GM04504 (cell line): ENCODE data around the gene VANGL1.
"Not testable (repeated sequence)": the region's sequence is repeated elsewhere in the genome, so short reads cannot be mapped to it uniquely, and the experiment has no call there.

Experiments used
- DNase-seq: peaks from one replicate; pipeline ENCODE4 v3.0.0-alpha.2; 2012; ENCODE audit warnings: low read depth

VANGL1 gene

DNA sequence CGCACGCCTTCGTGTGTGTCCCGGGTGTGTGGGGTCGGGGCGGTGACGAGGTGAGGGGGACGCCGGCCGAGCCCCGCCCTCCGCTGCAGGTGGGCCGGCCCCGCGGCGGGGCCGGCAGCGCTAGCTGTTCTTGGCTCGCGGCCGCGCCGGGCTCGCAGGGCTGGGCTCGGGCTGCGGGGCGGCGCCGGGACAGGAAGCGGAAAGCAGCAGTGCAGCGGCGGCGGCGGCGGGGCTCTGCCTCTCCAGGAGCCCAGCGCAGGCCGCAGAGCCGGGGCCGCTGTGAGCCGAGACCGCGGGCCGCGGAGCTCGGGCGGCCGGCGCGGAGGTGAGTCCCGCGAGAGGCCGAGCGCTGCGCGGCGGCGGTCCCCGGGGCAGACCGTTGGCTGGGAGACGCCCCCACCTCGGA is at the start of gene VANGL1:
Gene VANGL1 (plus strand): TSS at position 209 of the 406 bp plus-strand sequence. CDS start 9,444 bp downstream, outside the sequence.
- peak; percentile 35 for DNase-seq

DNA sequence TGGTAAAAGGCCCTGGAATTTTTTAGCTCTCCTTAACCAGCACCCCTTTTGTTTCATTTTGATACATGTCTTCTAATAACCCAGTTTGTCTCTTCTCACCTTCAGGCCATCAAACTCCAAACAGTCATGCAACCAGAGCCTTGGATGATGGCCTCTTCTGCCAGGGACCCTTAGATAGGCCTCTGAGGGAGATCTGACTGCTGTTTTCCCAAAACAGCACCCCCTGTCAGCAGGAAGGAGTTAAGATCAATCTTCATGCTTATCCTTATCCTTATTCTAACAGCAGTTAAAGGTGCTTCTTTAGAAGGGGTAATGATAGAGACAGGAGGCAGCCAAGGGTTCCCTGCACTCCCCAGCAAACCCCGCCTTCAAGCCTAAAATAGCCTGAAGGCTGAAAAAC is 49.5 kb upstream of the VANGL1 start:
- no peak for DNase-seq

DNA sequence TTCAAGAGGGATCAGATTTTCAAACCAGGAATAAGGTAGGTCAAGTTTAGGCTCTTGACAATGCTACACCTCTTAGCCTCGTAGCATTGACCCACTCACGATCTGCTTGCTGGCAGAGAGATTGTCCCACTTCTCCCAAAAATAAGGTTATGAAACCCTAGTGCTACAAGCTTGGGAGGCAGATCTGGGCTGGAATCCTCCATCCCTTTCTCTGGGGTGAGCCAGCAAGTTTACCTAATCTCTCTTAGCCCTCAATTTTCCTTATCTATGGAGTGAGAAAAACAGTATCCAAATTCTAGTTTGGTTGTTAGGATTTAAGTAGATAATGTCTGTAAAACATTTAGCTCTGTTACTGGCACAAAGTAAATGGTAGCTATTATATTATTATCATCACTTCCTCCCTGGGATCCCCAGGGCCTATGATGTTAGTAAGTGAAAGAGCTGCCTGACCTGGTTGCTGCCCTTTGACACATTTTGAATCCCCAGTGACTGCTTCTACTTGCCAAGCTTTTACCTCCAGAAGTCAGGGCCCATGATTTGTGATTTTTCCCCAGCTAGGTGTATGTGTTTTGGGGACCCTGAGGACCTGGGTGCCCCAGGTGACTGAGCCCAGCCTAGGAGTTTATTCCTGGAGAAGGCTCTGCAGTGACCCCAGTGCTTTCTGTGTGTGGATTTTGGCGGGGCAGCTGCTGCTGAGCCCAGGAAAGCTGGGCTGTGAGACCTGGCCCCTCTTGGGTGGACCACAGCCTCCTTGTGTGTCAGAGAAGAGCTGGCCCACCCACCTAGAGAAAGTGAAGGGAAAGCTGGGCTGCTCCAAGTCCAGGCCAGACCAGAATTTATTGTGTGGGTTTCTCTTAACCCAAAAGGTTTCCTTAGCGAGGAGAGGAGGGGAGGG is 48.2 kb upstream of the VANGL1 start:
- DNase-seq = no peak

DNA sequence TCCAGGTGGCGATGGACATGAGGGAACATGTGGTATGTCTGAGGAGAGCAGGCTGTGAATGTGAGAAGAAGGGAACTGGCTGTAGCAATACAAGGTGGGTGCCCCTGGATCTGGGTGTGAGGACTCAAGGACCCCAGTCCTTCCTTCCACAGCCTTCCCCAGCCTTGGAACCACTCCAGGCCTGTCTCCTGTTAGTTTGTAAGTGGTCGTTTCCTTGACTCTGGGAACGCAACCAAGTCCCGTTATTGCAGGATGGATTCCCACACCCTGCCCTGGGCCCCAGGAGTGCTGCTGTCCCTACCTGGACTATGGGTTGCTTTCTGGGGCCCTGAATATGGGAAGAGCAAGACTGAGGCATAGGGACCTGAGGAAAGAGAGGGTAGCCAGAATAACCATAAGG is 47.2 kb upstream of the VANGL1 start:
- no peak for DNase-seq

DNA sequence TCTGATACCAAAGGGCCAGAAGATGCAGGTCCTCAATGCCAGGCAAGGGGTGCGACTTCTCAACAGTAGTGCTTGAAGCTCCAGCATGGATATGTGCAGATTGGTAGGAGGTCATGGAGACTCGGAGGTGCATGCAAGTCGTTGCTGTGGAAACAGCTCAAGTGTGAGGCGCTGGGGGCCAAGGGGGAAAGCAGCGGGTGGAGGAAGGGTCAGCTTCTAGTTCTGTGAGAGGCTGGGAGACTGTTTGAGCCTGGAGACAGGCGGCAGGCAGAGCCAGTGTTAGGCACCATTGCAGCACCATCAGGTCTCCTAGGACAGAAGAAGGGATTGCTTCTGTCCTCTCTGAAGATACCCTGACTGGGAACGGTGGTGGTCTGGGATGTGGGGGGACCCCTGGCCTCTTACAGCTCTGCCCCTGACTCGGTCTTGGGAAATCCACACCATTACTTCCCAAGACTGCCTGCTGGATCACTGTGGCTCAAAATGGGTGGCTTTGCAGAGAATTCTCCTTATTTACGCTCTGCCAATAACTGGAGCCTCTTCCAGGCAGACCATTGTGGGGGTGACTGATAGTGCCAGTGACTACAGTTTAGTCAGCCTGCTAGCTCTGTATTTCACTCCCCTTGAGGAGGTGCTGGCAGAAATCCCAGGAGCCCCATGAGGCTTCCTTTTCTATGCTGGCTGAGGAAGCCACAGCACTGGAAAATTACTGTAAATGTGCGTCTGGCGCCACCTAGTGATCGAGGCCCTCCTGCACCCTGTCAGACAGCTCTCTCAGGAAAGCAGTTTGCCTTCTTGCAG is 46.3 kb upstream of the VANGL1 start:
- DNase-seq = peak; percentile 93

GRCh38 chr1:115596080-115596780 is 45.5 kb upstream of the VANGL1 start:
- no peak for DNase-seq

- no peak for DNase-seq
Measured at GRCh38 chr1:115604508-115604907, 37.3 kb upstream of the VANGL1 start.

- DNase-seq = no peak
Measured at GRCh38 chr1:115606305-115606704, 35.5 kb upstream of the VANGL1 start.

- no peak for DNase-seq
Measured at GRCh38 chr1:115609021-115609420, 32.7 kb upstream of the VANGL1 start.

DNA sequence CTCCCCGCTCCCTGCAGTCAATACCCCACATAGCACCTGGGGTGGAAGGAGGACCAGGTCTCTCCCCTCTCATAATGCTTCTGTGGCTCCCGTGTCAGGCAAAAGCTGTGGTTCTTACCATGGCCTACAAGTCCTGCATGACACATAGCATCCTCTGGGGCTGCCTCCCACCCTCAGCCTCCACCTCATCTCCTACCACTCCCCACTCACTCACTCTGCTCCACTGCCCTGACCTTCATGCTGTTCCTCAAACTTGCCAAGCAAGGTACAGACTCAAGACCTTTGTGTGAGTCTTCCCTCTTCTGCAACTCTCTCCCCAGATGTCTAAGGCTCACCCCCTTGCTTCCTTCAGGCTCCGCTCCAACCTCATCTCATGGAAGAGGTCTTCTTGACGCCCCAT is 28.0 kb upstream of the VANGL1 start:
- DNase-seq = no peak

DNA sequence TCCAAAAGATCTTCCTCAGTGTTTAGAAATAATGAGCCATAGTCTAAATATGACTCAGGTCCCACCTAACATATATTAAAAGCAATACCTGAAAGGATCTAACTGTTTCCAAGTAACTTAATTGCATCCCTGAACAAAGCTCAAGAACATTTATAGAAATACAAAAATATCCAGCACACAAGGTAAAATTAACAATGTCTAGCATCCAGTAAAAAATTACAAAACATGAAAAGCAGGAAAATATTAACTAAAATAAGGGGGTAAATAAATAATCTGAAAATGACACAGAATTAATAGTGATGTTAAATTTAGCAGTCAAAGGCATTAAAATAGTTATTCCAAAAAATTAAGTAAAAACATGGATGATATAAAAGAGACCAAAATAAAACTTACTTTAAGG is 21.3 kb upstream of the VANGL1 start:
- no peak for DNase-seq

DNA sequence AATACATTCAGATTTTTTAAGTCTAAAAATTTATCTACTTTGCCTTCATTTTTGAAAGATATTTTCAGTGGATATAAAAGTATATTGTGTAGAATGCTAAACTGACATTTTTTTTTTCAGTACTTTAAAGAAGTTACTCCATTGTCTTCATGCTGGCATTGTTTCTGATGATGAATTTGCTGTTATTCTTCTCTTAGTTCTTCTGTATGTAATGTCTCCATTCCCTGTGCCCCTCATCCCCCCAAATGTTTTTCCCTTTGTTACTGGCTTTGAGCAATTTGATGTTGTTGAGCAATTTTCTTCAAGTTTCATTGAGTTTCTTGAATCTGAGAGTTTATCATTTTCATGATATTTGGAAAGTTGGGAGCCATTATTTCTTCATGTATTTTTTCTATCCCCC is 20.8 kb upstream of the VANGL1 start:
- no peak for DNase-seq

- DNase-seq = no peak
Measured at GRCh38 chr1:115624859-115625258, 16.9 kb upstream of the VANGL1 start.

GRCh38 chr1:115630342-115630741 is 11.4 kb upstream of the VANGL1 start:
- DNase-seq = no peak

- no peak for DNase-seq
Measured at GRCh38 chr1:115632251-115633026, 9.3 kb upstream of the VANGL1 start.

- DNase-seq = not testable (repeated sequence)
Measured at GRCh38 chr1:115633606-115634005, 8.2 kb upstream of the VANGL1 start.

- not testable (repeated sequence) for DNase-seq
Measured at GRCh38 chr1:115637247-115637646, 4.5 kb upstream of the VANGL1 start.

GRCh38 chr1:115640384-115640783 is 1.4 kb upstream of the VANGL1 start:
- DNase-seq = no peak

GRCh38 chr1:115642168-115643072 is 650 bp downstream of the VANGL1 start:
- peak; percentile 10 for DNase-seq

DNA sequence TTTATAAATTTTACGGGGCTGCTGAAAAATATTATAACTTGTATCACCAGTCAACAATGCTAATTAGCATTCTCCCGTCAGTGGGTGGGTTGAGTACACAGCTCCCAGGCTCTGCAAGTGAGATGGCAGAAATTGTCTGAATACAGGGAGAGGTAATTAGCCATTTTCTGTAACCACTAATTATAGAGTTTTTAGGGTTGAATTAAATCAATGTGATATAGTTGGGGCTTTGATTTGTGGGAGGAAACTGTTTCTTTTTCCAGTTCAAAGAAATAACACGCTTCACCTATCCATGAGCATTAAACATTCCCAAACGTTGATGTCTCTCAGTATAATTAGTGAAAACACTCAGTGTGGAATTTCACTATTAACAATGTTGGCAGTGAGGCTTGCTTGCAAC is 1.5 kb downstream of the VANGL1 start:
- DNase-seq = no peak

DNA sequence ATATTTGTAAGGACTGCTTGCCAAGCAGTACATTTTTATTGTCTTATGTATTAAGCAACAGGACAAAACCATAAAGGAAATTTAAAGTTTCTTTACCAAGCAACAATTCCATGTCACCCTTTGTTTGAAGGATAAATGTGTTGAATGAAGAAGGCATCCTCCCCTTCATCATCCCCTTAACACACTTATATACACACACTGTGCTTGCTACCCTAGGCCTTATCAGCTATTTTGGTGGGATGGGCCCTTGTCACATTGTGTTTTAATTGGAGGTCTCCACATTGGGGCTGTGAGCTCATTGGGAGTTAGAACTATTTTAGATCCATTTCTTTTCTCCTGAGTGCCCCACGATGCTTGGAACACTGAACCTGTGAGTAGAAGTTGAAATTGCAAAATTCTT is 1.9 kb downstream of the VANGL1 start:
- no peak for DNase-seq
